ENCODE data around the gene IL27RA. TPM values are rescaled to one million over a fixed set of nuclear protein-coding genes. Genes with fewer than 3 reads are reported as not detected.

The IL27RA gene
- total and polyA plus RNA-seq, 2 donors, result 2.0 to 4.8 TPM

- DNase-seq (ENCODE audit: extremely low spot score), result no peak
- no peaks in the 10 kb centered on the region for H3K36me3 ChIP-seq (ENCODE audit: insufficient read depth)
- no peak overlapping the region for H3K27ac ChIP-seq (ENCODE audit: low read depth)
- no peaks in the 10 kb centered on the region for H3K4me1 ChIP-seq (ENCODE audit: insufficient read depth)
- 95% methylated on average over 3 of the region's 3 CpGs for WGBS
- no peak overlapping the region for H3K4me3 ChIP-seq (ENCODE audit: low read depth, low read length)
Measured at GRCh38 chr19:14053032-14053431, 21.5 kb downstream of the IL27RA start.

- WGBS, result 95% methylated on average over 11 of the region's 11 CpGs
Measured at GRCh38 chr19:14053500-14053899, 21.9 kb downstream of the IL27RA start.

GRCh38 chr19:14054099-14054498 is 22.5 kb downstream of the IL27RA start:
- 76% methylated on average over 6 of the region's 6 CpGs for WGBS
- Histone ChIP-seq H3K4me3 (ENCODE audit: low read depth, low read length) (no peak overlapping the region), H3K36me3 (ENCODE audit: insufficient read depth) (no peaks in the 10 kb centered on the region)

More at GRCh38 chr19:14053500-14053899, 21.9 kb downstream of the IL27RA start:
- no peaks in the 10 kb centered on the region for H3K36me3 ChIP-seq (ENCODE audit: insufficient read depth)
- H3K4me1 ChIP-seq (ENCODE audit: insufficient read depth), result no peaks in the 10 kb centered on the region
- no peak overlapping the region for H3K27ac ChIP-seq (ENCODE audit: low read depth)
- no peak overlapping the region for H3K4me3 ChIP-seq (ENCODE audit: low read depth, low read length)
- no peak for DNase-seq (ENCODE audit: extremely low spot score)

GRCh38 chr19:14054721-14055120 is 23.2 kb downstream of the IL27RA start:
- Histone ChIP-seq H3K36me3 (ENCODE audit: insufficient read depth) (no peaks in the 10 kb centered on the region), H3K27ac (ENCODE audit: low read depth) (no peak overlapping the region), H3K4me1 (ENCODE audit: insufficient read depth) (no peaks in the 10 kb centered on the region), H3K4me3 (ENCODE audit: low read depth, low read length) (no peak overlapping the region)
- 69% methylated on average over 11 of the region's 11 CpGs for WGBS
- no peak for DNase-seq (ENCODE audit: extremely low spot score)

More at GRCh38 chr19:14054099-14054498, 22.5 kb downstream of the IL27RA start:
- Histone ChIP-seq H3K27ac (ENCODE audit: low read depth) (no peak overlapping the region), H3K4me1 (ENCODE audit: insufficient read depth) (no peaks in the 10 kb centered on the region)
- DNase-seq (ENCODE audit: extremely low spot score), result no peak

GRCh38 chr19:14055396-14055795 is 23.8 kb downstream of the IL27RA start:
- Histone ChIP-seq H3K27ac (ENCODE audit: low read depth) (no peak overlapping the region), H3K36me3 (ENCODE audit: insufficient read depth) (no peaks in the 10 kb centered on the region), H3K4me3 (ENCODE audit: low read depth, low read length) (no peak overlapping the region), H3K4me1 (ENCODE audit: insufficient read depth) (no peaks in the 10 kb centered on the region)
- 85% methylated on average over 3 of the region's 3 CpGs for WGBS
- DNase-seq (ENCODE audit: extremely low spot score), result no peak

- no peaks in the 10 kb centered on the region for H3K36me3 ChIP-seq (ENCODE audit: insufficient read depth)
- H3K27ac ChIP-seq (ENCODE audit: low read depth), result no peak overlapping the region
- no peaks in the 10 kb centered on the region for H3K4me1 ChIP-seq (ENCODE audit: insufficient read depth)
- no peak for DNase-seq (ENCODE audit: extremely low spot score)
- H3K4me3 ChIP-seq (ENCODE audit: low read depth, low read length), result no peak overlapping the region
- 93% methylated on average over 10 of the region's 10 CpGs for WGBS
Measured at GRCh38 chr19:14056069-14056666, 24.6 kb downstream of the IL27RA start.

GRCh38 chr19:14056741-14057356 is 25.3 kb downstream of the IL27RA start:
- H3K27ac ChIP-seq (ENCODE audit: low read depth), result no peak overlapping the region
- DNase-seq (ENCODE audit: extremely low spot score), result no peak
- H3K4me3 ChIP-seq (ENCODE audit: low read depth, low read length), result peak overlapping the region; percentile 34
- H3K36me3 ChIP-seq (ENCODE audit: insufficient read depth), result no peaks in the 10 kb centered on the region
- no peaks in the 10 kb centered on the region for H3K4me1 ChIP-seq (ENCODE audit: insufficient read depth)
- WGBS, result 27% methylated on average over 19 of the region's 19 CpGs

GRCh38 chr19:14058182-14059092 is 26.9 kb downstream of the IL27RA start:
- no peak for DNase-seq (ENCODE audit: extremely low spot score)
- WGBS, result 24% methylated on average over 17 of the region's 17 CpGs
- Histone ChIP-seq H3K4me3 (ENCODE audit: low read depth, low read length) (no peak overlapping the region), H3K4me1 (ENCODE audit: insufficient read depth) (no peaks in the 10 kb centered on the region), H3K36me3 (ENCODE audit: insufficient read depth) (no peaks in the 10 kb centered on the region), H3K27ac (ENCODE audit: low read depth) (no peak overlapping the region)

GRCh38 chr19:14059093-14059480 is 27.5 kb downstream of the IL27RA start:
- 18% methylated on average over 15 of the region's 15 CpGs for WGBS

GRCh38 chr19:14059652-14060155 is 28.1 kb downstream of the IL27RA start:
- Histone ChIP-seq H3K36me3 (ENCODE audit: insufficient read depth) (no peaks in the 10 kb centered on the region), H3K4me3 (ENCODE audit: low read depth, low read length) (no peak overlapping the region), H3K27ac (ENCODE audit: low read depth) (no peak overlapping the region), H3K4me1 (ENCODE audit: insufficient read depth) (no peaks in the 10 kb centered on the region)
- WGBS, result 62% methylated on average over 8 of the region's 8 CpGs
- DNase-seq (ENCODE audit: extremely low spot score), result no peak

More at GRCh38 chr19:14059093-14059480, 27.5 kb downstream of the IL27RA start:
- H3K4me3 ChIP-seq (ENCODE audit: low read depth, low read length), result no peak overlapping the region
- no peak overlapping the region for H3K27ac ChIP-seq (ENCODE audit: low read depth)
- DNase-seq (ENCODE audit: extremely low spot score), result no peak
- no peaks in the 10 kb centered on the region for H3K4me1 ChIP-seq (ENCODE audit: insufficient read depth)
- no peaks in the 10 kb centered on the region for H3K36me3 ChIP-seq (ENCODE audit: insufficient read depth)

- DNase-seq (ENCODE audit: extremely low spot score), result no peak
- Histone ChIP-seq H3K4me3 (ENCODE audit: low read depth, low read length) (no peak overlapping the region), H3K27ac (ENCODE audit: low read depth) (no peak overlapping the region), H3K36me3 (ENCODE audit: insufficient read depth) (no peaks in the 10 kb centered on the region), H3K4me1 (ENCODE audit: insufficient read depth) (no peaks in the 10 kb centered on the region)
- WGBS, result 52% methylated on average over 9 of the region's 9 CpGs
Measured at GRCh38 chr19:14061081-14061749, 29.7 kb downstream of the IL27RA start.

GRCh38 chr19:14061751-14062557 is 30.4 kb downstream of the IL27RA start, which contains the start of gene PALM3:
Gene PALM3 (minus strand): TSS chr19:14062076. CDS start chr19:14061980, 96 bp downstream.
- H3K36me3 ChIP-seq (ENCODE audit: insufficient read depth), result no peaks in the 10 kb centered on the region
- no peak within 1 kb of the TSS for H3K4me3 ChIP-seq (ENCODE audit: low read depth, low read length)
- DNase-seq (ENCODE audit: extremely low spot score), result no peak
- WGBS, result 69% methylated on average over 19 of the region's 19 CpGs
- no peak within 1 kb of the TSS for H3K27ac ChIP-seq (ENCODE audit: low read depth)
- no peaks in the 10 kb centered on the region for H3K4me1 ChIP-seq (ENCODE audit: insufficient read depth)

GRCh38 chr19:14062558-14062855 is 30.9 kb downstream of the IL27RA start:
- 83% methylated on average over 5 of the region's 5 CpGs for WGBS
- no peak for DNase-seq (ENCODE audit: extremely low spot score)
- H3K36me3 ChIP-seq (ENCODE audit: insufficient read depth), result no peaks in the 10 kb centered on the region
- H3K4me3 ChIP-seq (ENCODE audit: low read depth, low read length), result no peak overlapping the region
- H3K27ac ChIP-seq (ENCODE audit: low read depth), result no peak overlapping the region
- no peaks in the 10 kb centered on the region for H3K4me1 ChIP-seq (ENCODE audit: insufficient read depth)

Measured in urinary bladder (tissue), 4 donors.